ENCODE results near the gene NDUFB8.
A peak's percentile ranks its signal among the peaks of the same experiment; 100 is the strongest.

NDUFB8 gene

GRCh38 chr10:100535715-100536353 lies 6.2 kb upstream of the NDUFB8 start, which contains the start of gene HIF1AN:
TSS of gene HIF1AN (plus strand) at chr10:100535943. CDS start at chr10:100535959, 16 bp downstream.
- peak; percentile 77 for DNase-seq (ENCODE audit: low read depth)

GRCh38 chr10:100535338-100535714 lies 5.7 kb upstream of the NDUFB8 start:
- no peak for DNase-seq (ENCODE audit: low read depth)

GRCh38 chr10:100534726-100535125 lies 5.1 kb upstream of the NDUFB8 start:
- DNase-seq (ENCODE audit: low read depth) = no peak

DNA sequence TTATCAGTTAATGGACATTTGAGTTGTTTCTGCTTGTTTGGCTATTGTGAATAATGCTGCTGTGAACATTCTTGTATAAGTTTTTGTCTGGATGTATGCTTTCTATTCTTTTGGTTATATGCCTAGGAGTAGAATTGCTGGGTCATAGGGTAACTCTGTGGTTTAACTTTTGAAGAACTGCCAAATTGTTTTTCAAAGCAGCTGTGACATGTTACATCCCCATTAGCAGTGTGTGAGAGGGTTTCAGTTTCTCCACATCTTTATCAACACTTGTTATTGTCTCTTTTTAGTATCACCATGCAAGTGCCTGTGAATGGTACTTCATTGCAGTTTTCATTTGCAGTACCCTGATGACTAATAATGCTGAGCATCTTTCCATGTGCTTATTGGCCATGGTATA lies 2.1 kb upstream of the NDUFB8 start:
- no peak for DNase-seq (ENCODE audit: low read depth)

DNA sequence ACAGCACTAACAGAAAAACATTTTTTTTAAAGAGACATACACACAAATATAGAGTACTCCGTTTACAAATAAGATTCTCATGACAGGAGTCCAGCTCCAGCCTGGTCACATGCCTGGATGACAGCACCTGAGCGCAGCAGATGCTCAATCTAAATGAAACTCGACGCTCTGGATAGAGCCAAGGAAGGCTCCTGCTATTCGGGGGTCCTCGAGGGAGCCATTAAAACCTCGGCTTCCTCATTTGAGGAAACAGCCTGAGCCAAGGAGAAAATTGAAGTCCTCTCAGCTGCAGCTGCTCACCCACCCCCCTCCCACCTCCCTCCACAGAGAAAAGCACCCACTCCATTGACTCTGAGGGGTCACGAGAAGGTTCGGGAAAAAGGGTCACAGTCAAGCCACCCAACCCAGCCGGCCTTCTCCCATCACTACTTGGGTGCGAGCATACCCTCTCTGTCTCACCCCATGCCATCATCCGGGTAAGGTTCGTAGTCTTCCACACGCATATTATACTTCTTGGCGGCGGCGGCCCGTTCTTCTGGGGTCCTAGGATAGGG lies 673 bp downstream of the NDUFB8 start:
- no peak for DNase-seq (ENCODE audit: low read depth)

- no peak for DNase-seq (ENCODE audit: low read depth)
Observed at GRCh38 chr10:100528123-100528886, 1.4 kb downstream of the NDUFB8 start.

DNA sequence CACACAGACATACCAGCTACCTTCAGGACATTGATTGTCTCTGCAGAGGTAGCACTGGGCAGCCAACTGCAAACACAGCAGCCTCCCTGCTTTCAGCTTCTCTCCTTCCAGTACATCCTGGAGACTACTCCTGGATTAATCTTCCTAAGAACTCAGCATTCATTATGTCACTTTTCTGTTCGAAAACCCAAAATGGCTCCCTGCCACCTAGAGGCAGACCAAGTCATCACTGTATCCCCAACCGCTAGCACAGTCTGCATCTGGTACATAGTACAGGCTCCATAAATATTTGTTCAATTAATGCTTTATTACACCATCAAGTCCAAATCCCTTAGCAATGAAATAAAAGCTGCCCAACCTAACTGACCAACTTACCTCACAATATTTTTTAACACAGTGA lies 5.0 kb downstream of the NDUFB8 start:
- no peak for DNase-seq (ENCODE audit: low read depth)

GRCh38 chr10:100524206-100524605 lies 5.5 kb downstream of the NDUFB8 start:
- no peak for DNase-seq (ENCODE audit: low read depth)

GRCh38 chr10:100522945-100523344 lies 6.7 kb downstream of the NDUFB8 start:
- no peak for DNase-seq (ENCODE audit: low read depth)

GRCh38 chr10:100522107-100522801 lies 7.4 kb downstream of the NDUFB8 start:
- DNase-seq (ENCODE audit: low read depth) = no peak

DNA sequence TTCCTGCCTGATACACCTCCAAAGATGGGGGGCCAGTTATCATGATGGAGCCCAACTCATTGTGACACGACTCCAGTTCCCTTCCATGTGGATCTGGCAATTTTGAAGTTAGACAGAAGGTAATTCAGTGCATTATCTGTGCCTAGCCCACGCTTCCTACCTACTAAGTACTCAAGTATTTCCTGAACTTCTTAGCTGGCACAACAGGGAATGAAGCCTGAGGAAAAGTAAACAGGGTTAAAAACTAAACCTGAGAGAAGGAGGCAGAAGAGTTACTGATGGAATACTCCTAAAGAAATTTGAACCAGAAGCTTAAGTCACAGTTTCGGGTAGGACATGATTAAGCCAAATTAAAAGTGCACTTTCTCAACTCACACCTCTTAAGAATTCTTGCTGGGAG lies 8.9 kb downstream of the NDUFB8 start:
- no peak for DNase-seq (ENCODE audit: low read depth)

- no peak for DNase-seq (ENCODE audit: low read depth)
Observed at GRCh38 chr10:100519311-100520051, 10.2 kb downstream of the NDUFB8 start, which contains the start of gene SEC31B. TSS of gene SEC31B (minus strand) at chr10:100519861. CDS start at chr10:100516952, 2,909 bp downstream.

DNA sequence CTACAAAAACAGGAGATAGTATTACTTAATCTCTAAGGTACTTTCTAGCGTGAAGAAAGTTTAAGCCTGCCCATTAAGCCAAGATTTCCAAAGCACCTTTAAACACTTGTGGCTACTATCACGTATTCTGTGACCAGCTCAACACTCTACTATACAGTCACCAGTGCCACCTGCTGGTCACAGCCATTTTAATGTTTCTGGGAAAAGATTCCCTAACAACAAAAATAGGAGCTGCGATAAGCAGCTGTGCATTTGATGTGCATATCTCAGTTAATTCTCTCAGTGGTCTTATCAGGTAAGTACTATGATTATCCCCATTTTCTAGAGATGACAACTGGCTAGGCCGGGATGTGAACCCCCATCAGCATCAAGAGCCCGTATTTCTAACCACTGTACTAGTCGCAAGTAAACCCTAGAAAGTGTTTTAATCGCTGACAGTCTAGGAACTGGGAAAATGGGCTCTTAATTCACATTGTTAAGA lies 10.9 kb downstream of the NDUFB8 start:
- peak; percentile 53 for DNase-seq (ENCODE audit: low read depth)

DNA sequence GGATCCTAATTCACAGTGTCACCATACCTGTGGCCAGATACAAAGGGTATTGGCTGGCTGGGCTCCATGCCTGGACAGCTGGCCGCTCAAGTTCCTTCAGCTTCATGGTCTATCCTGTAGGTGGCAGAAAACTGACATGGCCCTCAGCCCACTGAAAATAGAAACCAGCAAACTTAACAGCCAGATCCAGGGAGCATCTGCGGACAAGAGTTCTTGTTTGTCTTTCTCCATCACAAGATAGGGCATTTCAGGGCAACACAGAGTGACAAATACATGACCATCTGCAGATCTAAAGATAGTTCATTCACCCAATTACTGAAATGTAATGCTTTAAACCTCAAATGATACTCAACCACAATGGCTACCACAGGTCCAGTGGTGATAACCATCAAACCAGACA lies 12.8 kb downstream of the NDUFB8 start:
- DNase-seq (ENCODE audit: low read depth) = no peak

DNA sequence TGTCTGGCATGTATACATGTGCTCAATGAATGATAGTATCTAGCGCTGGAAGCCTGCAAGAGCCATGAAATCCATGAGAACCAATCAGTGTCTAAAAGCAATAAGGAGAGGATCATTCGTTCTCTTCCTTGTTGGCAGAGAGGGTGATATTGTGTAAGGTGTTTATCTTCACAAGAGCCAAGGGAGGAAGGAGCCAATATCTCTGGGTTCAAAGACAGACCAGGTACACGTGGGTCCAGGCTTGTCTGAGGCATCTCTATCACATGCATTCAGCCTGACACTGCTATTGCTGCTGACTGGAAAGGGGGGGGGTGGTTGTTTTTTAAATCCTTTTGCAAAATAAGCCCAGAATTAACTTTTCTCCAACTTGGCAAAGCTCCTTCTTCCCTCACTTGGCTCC lies 14.1 kb downstream of the NDUFB8 start:
- DNase-seq (ENCODE audit: low read depth) = no peak

GRCh38 chr10:100510533-100511308 lies 18.9 kb downstream of the NDUFB8 start:
- peak; percentile 39 for DNase-seq (ENCODE audit: low read depth)

GRCh38 chr10:100509241-100509840 lies 20.3 kb downstream of the NDUFB8 start:
- no peak for DNase-seq (ENCODE audit: low read depth)

DNA sequence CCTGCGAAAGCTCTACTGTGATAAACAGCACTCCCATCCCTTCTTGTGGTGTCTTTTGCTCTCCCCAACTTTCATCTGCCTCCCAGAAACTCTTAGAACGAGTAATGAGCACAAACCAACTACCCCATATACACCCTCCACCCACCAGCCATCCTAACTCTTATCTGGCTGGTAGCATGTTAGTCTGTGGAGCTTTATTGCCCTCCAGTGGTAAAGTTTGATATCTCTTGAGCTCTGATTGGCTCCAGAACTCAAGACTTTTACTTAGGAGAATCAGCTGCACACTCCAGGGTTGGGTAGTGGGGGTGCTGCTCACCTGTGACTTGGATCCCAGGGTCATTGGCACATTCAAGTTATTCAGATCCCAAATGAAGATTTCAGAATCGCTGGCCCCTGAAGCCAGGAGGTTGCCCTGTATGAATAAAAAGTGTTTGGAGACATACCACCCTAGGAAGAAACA lies 20.9 kb downstream of the NDUFB8 start:
- DNase-seq (ENCODE audit: low read depth) = no peak

DNA sequence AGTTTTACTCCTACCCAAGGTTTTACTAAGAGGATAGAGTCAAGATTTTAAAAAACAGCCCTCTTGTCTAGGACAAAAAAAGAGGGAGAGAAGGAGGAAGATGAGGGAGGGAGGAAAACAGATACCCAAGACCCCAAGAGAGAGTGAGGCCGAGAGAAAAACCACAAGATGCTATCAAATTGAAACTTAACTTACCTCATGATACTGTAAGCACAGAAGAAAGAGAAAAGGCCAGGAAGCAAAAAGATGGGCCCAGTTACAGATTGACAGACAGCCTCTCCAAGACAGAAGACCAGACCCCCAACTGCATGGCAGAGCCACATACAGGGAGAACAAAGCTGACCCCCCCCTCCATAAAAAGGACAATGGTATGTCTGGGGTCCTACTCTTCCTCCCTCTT lies 21.4 kb downstream of the NDUFB8 start:
- DNase-seq (ENCODE audit: low read depth) = no peak

DNA sequence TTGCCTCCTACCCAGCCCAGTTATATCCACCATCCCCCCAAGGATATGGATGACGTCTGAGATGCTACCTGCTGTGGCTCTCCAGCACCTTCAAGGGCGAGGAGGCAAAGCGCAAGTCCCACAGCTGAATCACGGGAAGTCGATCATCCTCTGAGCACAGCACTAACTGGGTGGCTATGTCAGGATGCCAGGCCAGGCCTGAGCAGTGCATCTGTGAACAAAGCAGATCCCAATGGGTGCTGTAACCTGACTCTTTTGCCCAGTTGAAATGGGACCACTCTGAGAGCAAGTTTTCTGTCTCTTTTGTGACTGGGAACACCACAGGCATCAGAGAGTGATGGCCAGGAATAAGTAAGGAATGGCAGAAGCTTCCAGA lies 22.3 kb downstream of the NDUFB8 start:
- no peak for DNase-seq (ENCODE audit: low read depth)

All from activated T-cell treated with anti-CD3 and anti-CD28 coated beads for 1 hour (primary cell).